Measurements from ENCODE around the gene TPD52L1. TPM values are rescaled to one million over a fixed set of nuclear protein-coding genes. Genes with fewer than 3 reads are reported as not detected.

The TPD52L1 gene
- total and polyA plus RNA-seq, 2 donors (not counting 1 experiment from before 2014, with no cell fraction given): not detected

- Mint-ChIP-seq H3K4me3 (no peak overlapping the region), H3K9me3 (ENCODE audit: insufficient read depth) (no peaks in the 10 kb centered on the region), H3K27ac (no peak overlapping the region), H3K4me1 (no peaks in the 10 kb centered on the region), H3K27me3 (no peaks in the 10 kb centered on the region)
- H3K4me2 ChIP-seq (replicated peaks; ENCODE audit: low read depth, low read length, poor library complexity, severe bottlenecking): no peak overlapping the region
- no peak overlapping the region for H3K27ac ChIP-seq (ENCODE audit: low read length in 2 of 2)
- POLR2A ChIA-PET: no interaction called here
- no peak overlapping the region for H3K9ac ChIP-seq (ENCODE audit: low read length)
- no peak for ATAC-seq (ENCODE audit: low read depth)
- H3K27me3 ChIP-seq (replicated peaks in 1 of 4; ENCODE audit: control extremely low read depth in 1 of 4, control insufficient read depth in 3 of 4, insufficient read depth in 4 of 4, low read length in 3 of 4): no peaks in the 10 kb centered on the region
- H3K9me3 ChIP-seq (ENCODE audit: control extremely low read depth in 1 of 3, control insufficient read depth in 2 of 3, insufficient read depth in 1 of 3, low read length in 2 of 3): peaks cover 0 to 4% (median 0%) of the 10 kb centered on the region in 3 donors
- no peaks in the 10 kb centered on the region for H4K20me1 ChIP-seq (ENCODE audit: control insufficient read depth, insufficient read depth, low read length, poor library complexity, severe bottlenecking)
- no peak for TF ChIP-seq EZH2 (IDR thresholded peaks at IDR 0.05; ENCODE audit: borderline replicate concordance, insufficient read depth, low read depth, low read length, poor library complexity, severe bottlenecking)
- TF ChIP-seq CTCF (IDR thresholded peaks at IDR 0.05): no peak
- no peaks in the 10 kb centered on the region for H3K4me1 ChIP-seq (ENCODE audit: control insufficient read depth in 2 of 2, insufficient read depth in 2 of 2, low read length in 2 of 2)
- CTCF ChIA-PET: no interaction called here
- no peak for DNase-seq
- H3K4me3 ChIP-seq (ENCODE audit: control extremely low read depth in 1 of 5, extremely low read depth in 1 of 5, insufficient read depth in 1 of 5, low read depth in 2 of 5, low read length in 4 of 5): no peak overlapping the region
- WGBS (ENCODE audit: insufficient coverage): no CpG with 5 or more reads among the region's 4 CpGs
- intact Hi-C loops (cut with micrococcal nuclease): no loop called here
- H3K36me3 ChIP-seq (replicated peaks in 1 of 2; ENCODE audit: control extremely low read depth in 1 of 2, control insufficient read depth in 1 of 2, extremely low read depth in 1 of 2, insufficient read depth in 2 of 2, low read length in 1 of 2): no peaks in the 10 kb centered on the region
- no peaks in the 10 kb centered on the region for H3K79me2 ChIP-seq (ENCODE audit: control insufficient read depth, insufficient read depth, low read length)
- H2AFZ ChIP-seq (ENCODE audit: insufficient read depth, low read depth, low read length, poor library complexity, severe bottlenecking): no peak overlapping the region
These were observed 110.9 kb downstream of the TPD52L1 start for GRCh38 chr6:125264476-125264875.

- no peak overlapping the region for H3K4me2 ChIP-seq (replicated peaks; ENCODE audit: low read depth, low read length, poor library complexity, severe bottlenecking)
- no peak for DNase-seq
- no peaks in the 10 kb centered on the region for H3K27me3 ChIP-seq (replicated peaks in 1 of 4; ENCODE audit: control extremely low read depth in 1 of 4, control insufficient read depth in 3 of 4, insufficient read depth in 4 of 4, low read length in 3 of 4)
- WGBS (ENCODE audit: insufficient coverage): 97% methylated on average over 12 of the region's 12 CpGs
- H3K27ac ChIP-seq (ENCODE audit: low read length in 2 of 2): no peak overlapping the region
- no peaks in the 10 kb centered on the region for H3K9me3 Mint-ChIP-seq (ENCODE audit: insufficient read depth)
- no peak overlapping the region for H3K4me3 Mint-ChIP-seq
- no peak overlapping the region for H2AFZ ChIP-seq (ENCODE audit: insufficient read depth, low read depth, low read length, poor library complexity, severe bottlenecking)
- CTCF ChIA-PET: no interaction called here
- H3K9me3 ChIP-seq (ENCODE audit: control extremely low read depth in 1 of 3, control insufficient read depth in 2 of 3, insufficient read depth in 1 of 3, low read length in 2 of 3): no peaks in the 10 kb centered on the region
- no peak overlapping the region for H3K27ac Mint-ChIP-seq
- POLR2A ChIA-PET: no interaction called here
- no peaks in the 10 kb centered on the region for H4K20me1 ChIP-seq (ENCODE audit: control insufficient read depth, insufficient read depth, low read length, poor library complexity, severe bottlenecking)
- no peaks in the 10 kb centered on the region for H3K4me1 Mint-ChIP-seq
- peaks cover under 1 to 13% of the 10 kb centered on the region in 2 experiments for H3K36me3 ChIP-seq (replicated peaks in 1 of 2; ENCODE audit: control extremely low read depth in 1 of 2, control insufficient read depth in 1 of 2, extremely low read depth in 1 of 2, insufficient read depth in 2 of 2, low read length in 1 of 2)
- no peaks in the 10 kb centered on the region for H3K79me2 ChIP-seq (ENCODE audit: control insufficient read depth, insufficient read depth, low read length)
- H3K4me3 ChIP-seq (ENCODE audit: control extremely low read depth in 1 of 5, extremely low read depth in 1 of 5, insufficient read depth in 1 of 5, low read depth in 2 of 5, low read length in 4 of 5): no peak overlapping the region
- intact Hi-C loops (cut with micrococcal nuclease): no loop called here
- ATAC-seq (ENCODE audit: low read depth): no peak
- no peaks in the 10 kb centered on the region for H3K4me1 ChIP-seq (ENCODE audit: control insufficient read depth in 2 of 2, insufficient read depth in 2 of 2, low read length in 2 of 2)
- no peaks in the 10 kb centered on the region for H3K27me3 Mint-ChIP-seq
- no peak overlapping the region for H3K9ac ChIP-seq (ENCODE audit: low read length)
- no peak for TF ChIP-seq EZH2 (IDR thresholded peaks at IDR 0.05; ENCODE audit: borderline replicate concordance, insufficient read depth, low read depth, low read length, poor library complexity, severe bottlenecking)
- no peak for TF ChIP-seq CTCF (IDR thresholded peaks at IDR 0.05)
These were observed 114.4 kb downstream of the TPD52L1 start for GRCh38 chr6:125267806-125268523.
